ENCODE data around the gene ADARB1. TPM values are rescaled to one million over a fixed set of nuclear protein-coding genes. Genes with fewer than 3 reads are reported as not detected.

The ADARB1 gene
- total and polyA plus RNA-seq, 9 of the 15 experiments (the other 6 are each of a cell fraction or from before 2014, with no cell fraction given) = 6.7 to 16.0 (median 8.3) TPM

DNA sequence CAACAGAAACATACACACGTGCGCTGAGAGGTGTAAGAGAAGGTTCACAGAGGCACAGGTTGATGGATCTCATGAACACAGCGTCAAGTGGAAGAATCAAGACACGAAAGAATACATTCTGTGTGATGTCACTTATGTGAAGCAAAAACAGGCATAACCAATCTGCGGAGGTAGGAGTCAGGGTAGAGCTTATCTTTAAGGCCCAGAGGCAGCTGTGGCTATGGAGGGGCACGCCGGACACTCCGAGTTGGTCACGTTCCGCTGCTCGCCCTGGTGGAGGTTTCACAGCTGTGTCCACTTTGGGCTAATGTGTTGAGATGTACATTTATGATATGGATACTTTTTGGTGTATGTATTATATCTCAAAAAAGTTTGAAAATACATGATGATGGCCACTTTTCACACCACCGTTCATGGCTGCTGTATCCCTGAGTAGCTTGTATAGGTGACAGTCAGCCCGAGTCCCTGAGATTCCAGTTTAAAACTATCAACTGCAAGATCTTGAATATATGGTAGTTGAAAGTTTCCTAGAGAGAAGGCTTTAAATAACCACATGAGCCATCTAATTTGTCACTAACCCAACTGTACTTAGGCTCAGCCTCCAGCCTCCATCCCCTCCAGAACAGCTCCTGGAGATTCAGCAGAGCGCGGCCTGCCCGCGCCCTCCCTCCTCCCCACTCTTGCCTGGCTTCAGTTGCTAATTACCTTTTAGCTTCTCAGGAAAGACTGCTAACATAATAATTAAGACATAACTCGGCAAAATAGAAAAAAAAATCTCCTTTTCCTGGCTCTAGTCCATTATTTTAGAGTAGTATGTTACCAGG, 6.7 kb upstream of the ADARB1 start (continued):
- TF ChIP-seq, protein P1, sequence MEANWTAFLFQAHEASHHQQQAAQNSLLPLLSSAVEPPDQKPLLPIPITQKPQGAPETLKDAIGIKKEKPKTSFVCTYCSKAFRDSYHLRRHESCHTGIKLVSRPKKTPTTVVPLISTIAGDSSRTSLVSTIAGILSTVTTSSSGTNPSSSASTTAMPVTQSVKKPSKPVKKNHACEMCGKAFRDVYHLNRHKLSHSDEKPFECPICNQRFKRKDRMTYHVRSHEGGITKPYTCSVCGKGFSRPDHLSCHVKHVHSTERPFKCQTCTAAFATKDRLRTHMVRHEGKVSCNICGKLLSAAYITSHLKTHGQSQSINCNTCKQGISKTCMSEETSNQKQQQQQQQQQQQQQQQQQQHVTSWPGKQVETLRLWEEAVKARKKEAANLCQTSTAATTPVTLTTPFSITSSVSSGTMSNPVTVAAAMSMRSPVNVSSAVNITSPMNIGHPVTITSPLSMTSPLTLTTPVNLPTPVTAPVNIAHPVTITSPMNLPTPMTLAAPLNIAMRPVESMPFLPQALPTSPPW (CRISPR knock-in tag; IDR thresholded peaks at IDR 0.05) = peak; percentile 77
- TF ChIP-seq CHAMP1 (IDR thresholded peaks at IDR 0.05) = peak; percentile 74; the same call in 1 of the 2 replicates
- peak; percentile 78 to 82 for TF ChIP-seq MAZ (CRISPR knock-in tag; conservative IDR thresholded peaks at IDR 0.05 in 1 of 2, IDR thresholded peaks at IDR 0.05 in 1 of 2)
- TF ChIP-seq, protein P2, sequence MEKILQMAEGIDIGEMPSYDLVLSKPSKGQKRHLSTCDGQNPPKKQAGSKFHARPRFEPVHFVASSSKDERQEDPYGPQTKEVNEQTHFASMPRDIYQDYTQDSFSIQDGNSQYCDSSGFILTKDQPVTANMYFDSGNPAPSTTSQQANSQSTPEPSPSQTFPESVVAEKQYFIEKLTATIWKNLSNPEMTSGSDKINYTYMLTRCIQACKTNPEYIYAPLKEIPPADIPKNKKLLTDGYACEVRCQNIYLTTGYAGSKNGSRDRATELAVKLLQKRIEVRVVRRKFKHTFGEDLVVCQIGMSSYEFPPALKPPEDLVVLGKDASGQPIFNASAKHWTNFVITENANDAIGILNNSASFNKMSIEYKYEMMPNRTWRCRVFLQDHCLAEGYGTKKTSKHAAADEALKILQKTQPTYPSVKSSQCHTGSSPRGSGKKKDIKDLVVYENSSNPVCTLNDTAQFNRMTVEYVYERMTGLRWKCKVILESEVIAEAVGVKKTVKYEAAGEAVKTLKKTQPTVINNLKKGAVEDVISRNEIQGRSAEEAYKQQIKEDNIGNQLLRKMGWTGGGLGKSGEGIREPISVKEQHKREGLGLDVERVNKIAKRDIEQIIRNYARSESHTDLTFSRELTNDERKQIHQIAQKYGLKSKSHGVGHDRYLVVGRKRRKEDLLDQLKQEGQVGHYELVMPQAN (IDR thresholded peaks at IDR 0.05; ENCODE audit: borderline replicate concordance) = peak; percentile 31; the same call in 1 of the 2 replicates
- peak; percentile 77 for TF ChIP-seq USF1 (CRISPR knock-in tag; IDR thresholded peaks at IDR 0.05)
- TF ChIP-seq ZKSCAN3 (CRISPR knock-in tag; IDR thresholded peaks at IDR 0.05) = no peak
- TF ChIP-seq, protein P3, sequence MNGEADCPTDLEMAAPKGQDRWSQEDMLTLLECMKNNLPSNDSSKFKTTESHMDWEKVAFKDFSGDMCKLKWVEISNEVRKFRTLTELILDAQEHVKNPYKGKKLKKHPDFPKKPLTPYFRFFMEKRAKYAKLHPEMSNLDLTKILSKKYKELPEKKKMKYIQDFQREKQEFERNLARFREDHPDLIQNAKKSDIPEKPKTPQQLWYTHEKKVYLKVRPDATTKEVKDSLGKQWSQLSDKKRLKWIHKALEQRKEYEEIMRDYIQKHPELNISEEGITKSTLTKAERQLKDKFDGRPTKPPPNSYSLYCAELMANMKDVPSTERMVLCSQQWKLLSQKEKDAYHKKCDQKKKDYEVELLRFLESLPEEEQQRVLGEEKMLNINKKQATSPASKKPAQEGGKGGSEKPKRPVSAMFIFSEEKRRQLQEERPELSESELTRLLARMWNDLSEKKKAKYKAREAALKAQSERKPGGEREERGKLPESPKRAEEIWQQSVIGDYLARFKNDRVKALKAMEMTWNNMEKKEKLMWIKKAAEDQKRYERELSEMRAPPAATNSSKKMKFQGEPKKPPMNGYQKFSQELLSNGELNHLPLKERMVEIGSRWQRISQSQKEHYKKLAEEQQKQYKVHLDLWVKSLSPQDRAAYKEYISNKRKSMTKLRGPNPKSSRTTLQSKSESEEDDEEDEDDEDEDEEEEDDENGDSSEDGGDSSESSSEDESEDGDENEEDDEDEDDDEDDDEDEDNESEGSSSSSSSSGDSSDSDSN (IDR thresholded peaks at IDR 0.05; ENCODE audit: borderline replicate concordance in 1 of 2, low read depth in 2 of 2, low read length in 2 of 2) = peak; percentile 16 to 65; a peak in 1 of 4 replicates
- peak; percentile 91 to 99 for TF ChIP-seq RCOR1 (IDR thresholded peaks at IDR 0.05; ENCODE audit: borderline replicate concordance in 1 of 2, low read depth in 2 of 2, low read length in 2 of 2)
- peak; percentile 96 for TF ChIP-seq CBFB (CRISPR knock-in tag; IDR thresholded peaks at IDR 0.05)
- TF ChIP-seq TAF1 (IDR thresholded peaks at IDR 0.05; ENCODE audit: control insufficient read depth, extremely low read depth, insufficient read depth, low read length, severe bottlenecking) = no peak
- TF ChIP-seq HEY1 (CRISPR knock-in tag; IDR thresholded peaks at IDR 0.05; ENCODE audit: borderline replicate concordance) = 0 out of 2 replicates have a peak, but pooled peaks have one; percentile 13
- peak; percentile 69 for TF ChIP-seq FOSL1 (tag; conservative IDR thresholded peaks at IDR 0.05)
- TF ChIP-seq RAD21 (CRISPR knock-in tag; conservative IDR thresholded peaks at IDR 0.05 in 1 of 2, IDR thresholded peaks at IDR 0.05 in 1 of 2) = 0 out of 4 replicates have a peak, but pooled peaks of 1 of the 2 experiments have one; percentile 26
- TF ChIP-seq HDAC2 (IDR thresholded peaks at IDR 0.05) = peak; percentile 98
- TF ChIP-seq SUPT5H (IDR thresholded peaks at IDR 0.05) = no peak
- TF ChIP-seq TCF3 (CRISPR knock-in tag; IDR thresholded peaks at IDR 0.05) = peak; percentile 99

Measured in K562 (cell line).